Mesothelial cell of epicardium (in vitro differentiated cells): ENCODE measurements around the gene HSPBAP1. TPM values are rescaled to one million over a fixed set of nuclear protein-coding genes. Genes with fewer than 3 reads are reported as not detected.

ENCODE experiments used
- DNase-seq, 2 experiments: peaks; one replicate each; pipeline ENCODE4 v3.0.0; 2021; ENCODE audit warnings: low spot score in 2 of 2; ENCODE audit not compliant: unreplicated experiment in 2 of 2
- H3K27ac Mint-ChIP-seq: 2 replicates; pipeline ENCODE4 v1.8.0; 2021; ENCODE audit warnings: mixed read lengths
- H3K27me3 Mint-ChIP-seq: 2 replicates; pipeline ENCODE4 v1.8.0; 2021; ENCODE audit warnings: low read depth, mixed read lengths
- H3K36me3 Mint-ChIP-seq: 2 replicates; pipeline ENCODE4 v1.8.0; 2021; ENCODE audit warnings: mixed read lengths
- H3K4me1 Mint-ChIP-seq: 2 replicates; pipeline ENCODE4 v1.8.0; 2021; ENCODE audit warnings: mixed read lengths
- H3K4me3 Mint-ChIP-seq: 2 replicates; pipeline ENCODE4 v1.8.0; 2021; ENCODE audit warnings: mild to moderate bottlenecking, moderate library complexity, mixed read lengths
- H3K9me3 Mint-ChIP-seq: 2 replicates; pipeline ENCODE4 v1.8.0; 2021; ENCODE audit warnings: mixed read lengths
- total RNA-seq: library from RNA; stranded (reverse); gene quantifications from 3 replicates; pipeline ENCODE4 v1.2.1, GENCODE V29; 2021
- TF ChIP-seq, protein P1 (sequence below): fragments of 200-600 bp; sonication (generic); IDR thresholded peaks from one replicate; pipeline ENCODE4 v1.5.0; 2021; ENCODE audit warnings: antibody characterized with exemption; ENCODE audit not compliant: unreplicated experiment

Gene HSPBAP1
- total RNA-seq, 1 donor from 2014 or later: 11.3 TPM

DNA sequence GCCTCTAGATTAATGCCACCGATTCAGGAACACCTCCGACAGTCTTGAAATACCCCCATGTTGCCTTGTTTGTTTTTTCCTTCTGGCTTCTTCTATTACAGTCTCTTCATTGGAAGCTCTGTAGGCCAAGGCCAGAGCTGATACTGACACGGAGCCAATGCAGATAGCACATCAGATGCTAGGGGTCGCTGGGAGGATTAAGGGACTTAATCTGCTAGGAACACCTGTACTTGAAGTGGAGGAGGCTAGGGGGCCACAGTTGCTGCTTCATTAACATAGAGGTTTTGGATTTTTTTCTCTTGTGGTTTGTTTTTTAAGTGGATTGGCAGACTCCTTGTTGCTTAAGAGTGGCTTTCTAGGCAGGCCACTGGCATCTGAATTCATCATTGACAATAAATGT is 63.4 kb downstream of the HSPBAP1 start:
- Mint-ChIP-seq H3K4me3 (no peak overlapping the region), H3K27ac (no peak overlapping the region), H3K36me3 (peaks cover 53% of the 10 kb centered on the region), H3K27me3 (no peaks in the 10 kb centered on the region), H3K4me1 (no peaks in the 10 kb centered on the region), H3K9me3 (peaks cover 26% of the 10 kb centered on the region)
- no peak for DNase-seq
- TF ChIP-seq, protein P1, sequence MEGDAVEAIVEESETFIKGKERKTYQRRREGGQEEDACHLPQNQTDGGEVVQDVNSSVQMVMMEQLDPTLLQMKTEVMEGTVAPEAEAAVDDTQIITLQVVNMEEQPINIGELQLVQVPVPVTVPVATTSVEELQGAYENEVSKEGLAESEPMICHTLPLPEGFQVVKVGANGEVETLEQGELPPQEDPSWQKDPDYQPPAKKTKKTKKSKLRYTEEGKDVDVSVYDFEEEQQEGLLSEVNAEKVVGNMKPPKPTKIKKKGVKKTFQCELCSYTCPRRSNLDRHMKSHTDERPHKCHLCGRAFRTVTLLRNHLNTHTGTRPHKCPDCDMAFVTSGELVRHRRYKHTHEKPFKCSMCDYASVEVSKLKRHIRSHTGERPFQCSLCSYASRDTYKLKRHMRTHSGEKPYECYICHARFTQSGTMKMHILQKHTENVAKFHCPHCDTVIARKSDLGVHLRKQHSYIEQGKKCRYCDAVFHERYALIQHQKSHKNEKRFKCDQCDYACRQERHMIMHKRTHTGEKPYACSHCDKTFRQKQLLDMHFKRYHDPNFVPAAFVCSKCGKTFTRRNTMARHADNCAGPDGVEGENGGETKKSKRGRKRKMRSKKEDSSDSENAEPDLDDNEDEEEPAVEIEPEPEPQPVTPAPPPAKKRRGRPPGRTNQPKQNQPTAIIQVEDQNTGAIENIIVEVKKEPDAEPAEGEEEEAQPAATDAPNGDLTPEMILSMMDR: no peak

DNA sequence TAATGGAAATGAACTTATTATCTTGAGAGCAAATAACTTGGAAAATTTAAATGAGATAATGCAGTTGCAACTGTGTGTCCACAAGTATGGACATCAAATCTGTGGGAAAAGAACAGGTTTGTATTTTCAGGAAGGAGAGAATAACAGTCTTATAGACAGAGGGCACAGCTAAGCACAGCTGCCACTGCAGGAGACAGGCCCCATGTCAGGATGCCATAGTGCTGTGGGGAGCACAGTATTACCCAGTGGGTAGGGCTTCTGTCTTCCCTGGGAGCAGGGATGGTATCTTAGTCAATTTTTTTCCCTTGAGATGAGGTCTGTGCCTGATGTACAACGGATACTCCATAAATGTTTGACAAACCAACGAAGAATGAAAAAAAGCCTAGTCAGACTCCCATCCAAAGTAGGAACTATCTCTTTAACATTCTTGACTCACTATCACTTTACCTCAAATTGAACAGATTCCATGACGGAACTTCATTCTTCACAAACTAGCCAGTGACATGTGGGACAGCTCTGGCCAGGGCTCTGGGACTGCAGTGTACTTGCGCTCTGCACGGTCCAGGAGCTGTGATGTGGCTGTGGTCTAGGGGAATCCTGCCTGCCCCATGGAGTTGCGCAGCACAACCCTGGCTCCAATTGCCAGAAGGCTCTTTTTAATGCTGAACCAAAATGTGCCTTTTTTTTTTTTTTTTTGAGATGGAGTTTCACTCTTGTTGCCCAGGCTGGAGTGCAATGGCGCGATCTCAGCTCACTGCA is 64.7 kb downstream of the HSPBAP1 start:
- no peak overlapping the region for H3K4me3 Mint-ChIP-seq
- no peak for DNase-seq
- no peaks in the 10 kb centered on the region for H3K27me3 Mint-ChIP-seq
- no peaks in the 10 kb centered on the region for H3K4me1 Mint-ChIP-seq
- H3K36me3 Mint-ChIP-seq: peaks cover 59% of the 10 kb centered on the region
- H3K9me3 Mint-ChIP-seq: peaks cover 25% of the 10 kb centered on the region
- H3K27ac Mint-ChIP-seq: no peak overlapping the region
- TF ChIP-seq, protein P1: no peak

DNA sequence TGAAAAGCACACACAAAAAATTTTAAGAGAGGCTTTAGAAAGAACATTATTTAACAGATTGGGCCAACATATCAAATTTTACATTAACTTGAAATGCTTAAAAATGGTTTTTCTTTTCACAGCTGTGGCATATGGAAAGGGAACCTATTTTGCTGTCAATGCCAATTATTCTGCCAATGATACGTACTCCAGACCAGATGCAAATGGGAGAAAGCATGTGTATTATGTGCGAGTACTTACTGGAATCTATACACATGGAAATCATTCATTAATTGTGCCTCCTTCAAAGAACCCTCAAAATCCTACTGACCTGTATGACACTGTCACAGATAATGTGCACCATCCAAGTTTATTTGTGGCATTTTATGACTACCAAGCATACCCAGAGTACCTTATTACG is 65.4 kb downstream of the HSPBAP1 start:
- no peak overlapping the region for H3K4me3 Mint-ChIP-seq
- TF ChIP-seq, protein P1: no peak
- H3K9me3 Mint-ChIP-seq: peaks cover 28% of the 10 kb centered on the region
- no peak for DNase-seq
- H3K36me3 Mint-ChIP-seq: peaks cover 62% of the 10 kb centered on the region
- H3K27ac Mint-ChIP-seq: no peak overlapping the region
- no peaks in the 10 kb centered on the region for H3K27me3 Mint-ChIP-seq
- H3K4me1 Mint-ChIP-seq: no peaks in the 10 kb centered on the region

DNA sequence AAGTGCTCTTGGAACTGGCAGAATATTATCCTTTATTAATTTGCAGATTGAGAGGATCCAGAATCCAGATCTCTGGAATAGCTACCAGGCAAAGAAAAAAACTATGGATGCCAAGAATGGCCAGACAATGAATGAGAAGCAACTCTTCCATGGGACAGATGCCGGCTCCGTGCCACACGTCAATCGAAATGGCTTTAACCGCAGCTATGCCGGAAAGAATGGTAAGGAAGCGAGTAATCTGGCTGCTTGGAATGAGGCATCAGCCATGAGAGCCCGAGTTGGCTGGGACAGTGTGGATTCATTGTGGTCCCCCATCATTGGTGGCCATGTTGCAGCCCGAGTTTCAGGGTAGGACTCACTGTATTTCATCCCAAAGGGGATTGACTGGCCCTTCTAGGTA is 65.9 kb downstream of the HSPBAP1 start:
- no peak for DNase-seq
- Mint-ChIP-seq H3K4me3 (no peak overlapping the region), H3K27me3 (no peaks in the 10 kb centered on the region), H3K9me3 (peaks cover 29% of the 10 kb centered on the region), H3K27ac (no peak overlapping the region), H3K36me3 (peaks cover 63% of the 10 kb centered on the region), H3K4me1 (no peaks in the 10 kb centered on the region)
- TF ChIP-seq, protein P1: no peak

DNA sequence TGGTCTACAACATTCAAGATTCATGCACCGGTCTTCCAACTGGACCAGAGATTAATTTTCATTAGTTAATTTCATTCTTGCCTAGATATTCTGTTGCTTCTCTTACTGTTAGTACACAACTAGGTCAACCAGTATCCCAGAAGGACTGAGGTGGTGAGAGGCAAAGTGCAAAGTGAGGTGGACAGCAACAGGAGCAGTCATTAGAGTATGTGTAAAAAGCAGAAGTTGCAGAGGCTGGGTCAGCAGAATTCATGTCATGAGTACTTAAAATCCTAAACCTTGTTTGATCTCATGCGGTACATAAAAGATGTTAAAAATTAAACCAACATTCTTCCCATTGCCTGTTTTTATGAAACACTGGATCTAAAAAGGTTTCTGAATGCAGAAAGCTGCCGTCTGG is 66.3 kb downstream of the HSPBAP1 start:
- no peaks in the 10 kb centered on the region for H3K27me3 Mint-ChIP-seq
- DNase-seq: no peak
- TF ChIP-seq, protein P1: no peak
- peaks cover 29% of the 10 kb centered on the region for H3K9me3 Mint-ChIP-seq
- peaks cover 63% of the 10 kb centered on the region for H3K36me3 Mint-ChIP-seq
- no peak overlapping the region for H3K27ac Mint-ChIP-seq
- H3K4me3 Mint-ChIP-seq: no peak overlapping the region
- no peaks in the 10 kb centered on the region for H3K4me1 Mint-ChIP-seq
